Coronary artery (tissue), 2 donors: Measurements from ENCODE around the gene PPP1R14B.
A peak's percentile ranks its signal among the peaks of the same experiment; 100 is the strongest.

Source experiments
- DNase-seq: peaks from one replicate; pipeline ENCODE4 v3.0.0-alpha.2; 2017; ENCODE audit warnings: low spot score
- H3K27ac ChIP-seq, 2 donors: fragments of 200-600 bp; sonication (generic); one replicate each; pipeline ENCODE4 v1.5.1; 2016 to 2019
- H3K4me3 ChIP-seq: fragments of 200-600 bp; sonication (generic); 2 replicates; pipeline ENCODE4 v1.5.1; 2016; ENCODE audit warnings: mild to moderate bottlenecking, moderate library complexity
- CTCF ChIP-seq: fragments of 200-600 bp; sonication (generic); IDR thresholded peaks from one replicate; pipeline ENCODE4 v1.5.1; 2019; ENCODE audit warnings: antibody characterized with exemption

The PPP1R14B gene

GRCh38 chr11:64278576-64279190 is 31.9 kb upstream of the PPP1R14B start:
- no peak overlapping the region for H3K27ac ChIP-seq
- no peak for DNase-seq
- no peak for TF ChIP-seq CTCF

GRCh38 chr11:64276653-64277431 is 30.1 kb upstream of the PPP1R14B start:
- Histone ChIP-seq H3K27ac (no peak overlapping the region), H3K4me3 (no peak overlapping the region)
- TF ChIP-seq CTCF, result no peak
- DNase-seq, result no peak

More at GRCh38 chr11:64278576-64279190, 31.9 kb upstream of the PPP1R14B start:
- H3K4me3 ChIP-seq, result no peak overlapping the region

GRCh38 chr11:64275841-64276240 is 29.1 kb upstream of the PPP1R14B start:
- Histone ChIP-seq H3K27ac (no peak overlapping the region), H3K4me3 (no peak overlapping the region)
- no peak for DNase-seq
- no peak for TF ChIP-seq CTCF

GRCh38 chr11:64275031-64275800 is 28.5 kb upstream of the PPP1R14B start:
- Histone ChIP-seq H3K27ac (no peak overlapping the region), H3K4me3 (no peak overlapping the region)
- no peak for DNase-seq
- no peak for TF ChIP-seq CTCF

GRCh38 chr11:64269540-64270220 is 22.9 kb upstream of the PPP1R14B start:
- peak overlapping the region; percentile 85 to 98 for H3K27ac ChIP-seq
- H3K4me3 ChIP-seq, result peak overlapping the region; percentile 85
- DNase-seq, result peak; percentile 99
- no peak for TF ChIP-seq CTCF

- TF ChIP-seq CTCF, result no peak
- Histone ChIP-seq H3K4me3 (peak overlapping the region; percentile 85), H3K27ac (peak overlapping the region; percentile 85 to 95)
- DNase-seq, result peak; percentile 89
These were observed 22.3 kb upstream of the PPP1R14B start for GRCh38 chr11:64268893-64269539.
